HG02870 (cell line): ENCODE measurements around the gene EPHB2.

Experiments
- ATAC-seq: cut with Tn5 transposase; IDR thresholded peaks from one replicate; pipeline ENCODE4 v1.9.1; 2021; ENCODE audit warnings: mild to moderate bottlenecking, moderate library complexity; ENCODE audit not compliant: unreplicated experiment

The EPHB2 gene

DNA sequence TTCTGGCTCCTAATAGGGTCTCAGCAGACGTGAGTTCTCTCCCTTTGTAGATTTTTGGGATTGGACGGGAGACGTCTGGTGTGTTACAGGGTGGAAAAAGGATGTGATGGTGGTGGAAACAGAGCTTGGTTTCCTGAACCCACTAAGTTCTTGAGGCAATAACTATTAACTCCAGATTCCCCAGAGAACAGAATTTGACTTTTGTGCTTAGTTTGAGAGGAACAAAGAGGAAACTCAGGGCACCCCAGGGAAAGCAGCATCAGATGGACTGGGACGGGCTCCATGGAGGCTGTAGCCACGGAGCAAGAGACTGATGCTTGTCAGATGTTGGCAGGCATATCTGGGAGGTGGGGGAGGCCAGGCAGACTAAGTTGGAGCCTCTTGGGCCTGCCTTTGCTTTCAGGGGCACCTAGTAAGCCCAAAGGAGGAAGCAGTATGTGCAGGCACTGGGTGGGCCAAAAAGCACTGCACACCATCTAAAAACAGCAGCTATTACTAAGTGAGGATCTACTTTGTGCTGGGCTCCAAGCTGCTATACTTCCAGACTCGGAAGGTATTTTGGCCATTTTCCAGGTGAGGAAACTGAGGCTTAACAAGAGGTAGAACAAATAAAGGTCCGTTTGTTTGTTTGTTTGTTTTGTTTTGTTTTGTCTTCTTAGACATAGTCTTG is 66.9 kb downstream of the EPHB2 start:
- ATAC-seq = no peak

DNA sequence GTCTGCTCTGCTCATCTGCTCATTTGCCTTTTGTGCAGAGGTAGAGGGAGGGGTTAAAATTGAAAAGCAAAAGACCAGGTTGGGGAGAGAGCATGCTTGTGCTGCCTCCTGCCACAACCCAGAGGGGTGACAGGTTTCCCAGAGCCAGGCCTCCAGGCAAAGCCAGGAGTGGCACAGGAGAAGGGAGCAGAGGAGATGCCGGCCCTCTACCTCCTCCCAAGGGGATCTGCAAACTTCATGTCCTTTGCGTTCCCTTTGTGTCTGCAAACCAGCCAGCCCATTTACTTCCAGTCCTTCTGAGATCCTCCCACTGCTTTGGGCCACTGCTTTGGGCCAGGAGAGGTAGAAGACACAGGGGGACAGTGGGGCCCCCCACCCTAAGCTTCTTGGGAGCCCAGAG is 67.8 kb downstream of the EPHB2 start:
- ATAC-seq = no peak

DNA sequence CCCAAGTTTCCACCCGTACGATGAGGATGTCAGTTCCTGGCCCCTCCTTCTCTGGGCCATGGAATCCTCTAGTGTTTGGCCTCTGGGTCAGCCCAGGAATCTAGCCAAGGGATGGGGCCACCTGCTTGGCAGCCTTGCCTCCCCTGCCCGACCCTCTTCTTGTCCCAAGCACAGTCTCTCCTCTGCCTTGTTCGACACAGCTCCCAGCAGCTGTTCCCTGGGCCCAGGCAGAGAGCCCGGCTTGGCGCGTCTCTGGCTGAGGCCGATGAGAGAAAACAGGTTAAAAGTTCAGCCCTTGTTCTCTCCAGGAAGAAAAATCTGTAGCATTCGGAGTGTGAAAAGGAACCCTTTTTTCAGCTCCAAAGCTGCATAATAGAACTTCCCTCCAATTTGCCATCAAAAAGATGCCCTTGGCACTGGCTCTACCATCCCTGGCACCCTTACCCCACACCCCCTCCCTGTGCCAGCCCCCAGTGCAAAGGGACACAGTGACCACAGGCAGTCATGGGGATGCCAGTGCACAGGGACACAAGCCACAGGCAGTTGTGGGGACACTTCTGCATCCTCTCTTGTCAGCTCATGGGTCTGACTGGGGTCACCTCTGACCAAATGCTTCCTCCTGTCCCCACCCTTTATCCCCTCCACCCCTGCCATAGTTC is 68.4 kb downstream of the EPHB2 start:
- ATAC-seq = no peak

DNA sequence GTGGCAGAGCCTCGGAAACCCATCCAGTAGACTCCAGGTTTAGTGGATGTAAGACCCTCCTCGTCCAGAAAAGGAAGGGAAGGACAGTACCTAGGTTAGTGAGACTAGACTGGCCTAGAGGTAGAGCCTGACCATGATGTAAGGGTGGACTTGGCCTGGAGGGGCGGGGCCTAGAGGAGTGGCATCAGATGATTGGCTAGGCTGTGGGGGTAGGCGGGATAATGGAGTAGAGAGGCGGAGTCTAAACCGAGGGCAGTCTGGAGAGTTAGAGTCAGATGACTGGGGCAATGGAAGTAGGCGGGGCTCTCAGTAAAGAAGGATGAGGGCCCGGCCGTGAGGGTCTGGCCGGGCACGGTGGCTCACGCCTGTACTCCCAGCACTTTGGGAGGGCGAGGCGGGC is 70.1 kb downstream of the EPHB2 start:
- ATAC-seq = no peak

DNA sequence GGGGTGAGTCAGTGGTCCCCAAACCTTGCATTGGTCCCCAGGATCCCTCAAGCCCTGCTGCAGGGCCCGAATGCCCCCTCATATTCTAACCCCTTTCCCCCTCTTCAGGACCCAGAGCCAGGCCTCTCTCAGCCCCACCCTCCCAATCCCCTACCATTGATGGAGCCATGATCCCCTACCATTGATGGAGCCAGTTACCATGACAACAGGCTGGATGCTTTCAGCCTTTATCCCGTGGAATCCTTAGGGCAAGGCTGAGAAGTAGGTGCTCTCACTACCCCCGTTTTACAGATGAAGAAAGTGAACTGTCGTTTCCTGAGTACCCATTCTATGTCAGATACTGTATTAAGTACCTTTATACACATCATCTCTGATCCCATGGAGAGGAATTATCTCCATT is 70.8 kb downstream of the EPHB2 start:
- no peak for ATAC-seq

DNA sequence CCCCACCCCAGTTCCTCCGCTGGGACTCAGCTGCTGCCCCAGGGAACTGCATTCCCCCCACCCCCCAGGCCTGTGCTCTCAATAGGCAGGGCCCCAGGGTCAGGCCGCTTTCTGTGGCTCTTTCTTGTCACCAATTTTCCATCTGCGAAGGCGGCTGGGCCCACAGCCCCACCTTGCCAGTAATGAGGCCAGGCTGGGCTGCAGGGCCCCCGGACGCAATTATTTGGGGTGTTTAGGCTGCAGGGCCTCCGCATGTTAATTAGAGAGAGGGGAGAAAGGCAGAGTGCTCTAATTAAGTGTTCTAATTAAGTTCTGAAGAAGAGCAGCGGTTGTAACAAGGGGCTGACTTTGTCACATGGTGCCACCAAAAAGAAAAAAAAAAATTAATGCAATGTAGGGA is 71.8 kb downstream of the EPHB2 start:
- ATAC-seq = no peak

DNA sequence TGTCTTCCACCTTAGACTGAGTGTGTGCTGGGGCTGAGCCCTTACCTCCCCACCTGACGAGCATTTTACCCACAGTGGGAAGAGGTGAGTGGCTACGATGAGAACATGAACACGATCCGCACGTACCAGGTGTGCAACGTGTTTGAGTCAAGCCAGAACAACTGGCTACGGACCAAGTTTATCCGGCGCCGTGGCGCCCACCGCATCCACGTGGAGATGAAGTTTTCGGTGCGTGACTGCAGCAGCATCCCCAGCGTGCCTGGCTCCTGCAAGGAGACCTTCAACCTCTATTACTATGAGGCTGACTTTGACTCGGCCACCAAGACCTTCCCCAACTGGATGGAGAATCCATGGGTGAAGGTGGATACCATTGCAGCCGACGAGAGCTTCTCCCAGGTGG is 73.7 kb downstream of the EPHB2 start:
- no peak for ATAC-seq

DNA sequence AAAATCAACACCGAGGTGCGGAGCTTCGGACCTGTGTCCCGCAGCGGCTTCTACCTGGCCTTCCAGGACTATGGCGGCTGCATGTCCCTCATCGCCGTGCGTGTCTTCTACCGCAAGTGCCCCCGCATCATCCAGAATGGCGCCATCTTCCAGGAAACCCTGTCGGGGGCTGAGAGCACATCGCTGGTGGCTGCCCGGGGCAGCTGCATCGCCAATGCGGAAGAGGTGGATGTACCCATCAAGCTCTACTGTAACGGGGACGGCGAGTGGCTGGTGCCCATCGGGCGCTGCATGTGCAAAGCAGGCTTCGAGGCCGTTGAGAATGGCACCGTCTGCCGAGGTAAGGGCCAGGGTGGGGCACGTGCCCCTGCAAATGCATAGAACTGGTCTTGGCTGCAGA is 74.1 kb downstream of the EPHB2 start:
- ATAC-seq = no peak

DNA sequence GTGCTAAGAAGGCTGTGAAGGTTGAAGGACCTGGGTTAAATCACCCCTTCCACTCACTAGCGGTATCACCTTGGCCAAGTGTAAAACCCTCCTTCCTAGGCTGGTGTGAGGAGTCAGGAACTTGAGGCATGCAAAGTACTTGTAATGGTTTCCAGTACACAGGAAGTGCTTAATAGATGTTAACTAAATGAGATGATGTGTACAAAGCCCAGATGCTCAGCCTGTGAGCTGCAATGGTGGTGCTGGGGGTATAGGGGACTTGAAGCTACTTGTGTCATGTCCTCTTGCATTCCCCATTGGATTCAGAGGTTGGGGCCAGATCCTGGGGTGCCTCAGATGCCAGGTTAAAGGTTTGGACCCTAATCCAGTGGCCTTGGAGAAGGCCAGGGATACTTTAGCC is 75.5 kb downstream of the EPHB2 start:
- ATAC-seq = no peak

DNA sequence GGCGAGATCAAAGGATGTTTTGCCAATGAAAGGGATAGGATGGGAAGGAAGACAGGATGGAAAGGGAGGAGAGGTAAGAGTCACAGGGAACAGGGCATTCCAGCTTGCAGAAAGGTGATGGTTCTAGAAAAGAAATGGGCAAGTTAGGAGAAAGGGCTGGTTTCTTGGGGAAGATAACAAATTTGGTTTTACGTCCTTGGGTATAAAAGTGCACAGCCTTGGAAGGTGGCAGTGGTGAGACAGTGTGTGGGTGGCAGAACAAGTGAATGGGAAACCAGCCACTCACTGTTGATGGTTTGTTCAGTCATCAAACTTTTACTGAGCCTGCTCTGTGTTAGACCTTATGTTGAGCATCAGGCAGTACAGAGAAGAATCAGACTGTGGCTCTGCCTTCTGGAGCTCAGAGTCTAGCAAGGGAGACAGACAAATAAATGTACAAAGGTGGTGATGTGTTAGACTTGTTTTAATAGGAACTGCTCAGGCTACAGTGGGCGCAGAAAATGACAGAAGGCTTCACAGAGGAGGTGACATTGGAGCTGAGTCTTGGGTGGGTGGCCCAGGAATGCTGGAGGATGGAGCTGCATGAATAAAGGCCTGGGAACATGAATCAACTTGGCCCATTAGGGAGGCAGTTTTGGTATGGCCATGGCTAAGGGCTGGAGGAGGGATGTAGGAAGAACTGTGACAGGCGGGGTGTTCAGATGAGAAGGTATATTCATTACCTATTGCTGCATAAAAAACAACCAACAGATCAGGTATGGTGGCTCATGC is 76.3 kb downstream of the EPHB2 start:
- no peak for ATAC-seq

DNA sequence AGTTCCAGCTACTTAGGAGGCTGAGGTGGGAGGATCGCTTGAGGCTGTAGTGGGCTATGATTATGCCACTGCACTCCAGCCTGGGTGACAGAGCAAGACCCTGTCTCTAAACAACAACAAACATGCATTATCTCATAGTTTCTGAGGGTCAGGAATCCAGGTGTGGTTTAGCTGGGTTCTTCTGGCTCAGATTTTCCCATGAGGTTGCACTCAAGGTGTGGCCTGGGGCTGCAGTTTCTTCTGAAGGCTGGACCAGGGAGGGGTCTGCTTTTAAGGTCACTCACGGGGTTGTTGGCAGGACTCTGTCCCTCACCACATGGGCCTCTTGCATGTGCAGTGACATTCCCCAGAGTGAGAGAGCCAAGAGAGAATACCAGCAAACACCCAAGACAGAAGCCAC is 77.0 kb downstream of the EPHB2 start:
- no peak for ATAC-seq

DNA sequence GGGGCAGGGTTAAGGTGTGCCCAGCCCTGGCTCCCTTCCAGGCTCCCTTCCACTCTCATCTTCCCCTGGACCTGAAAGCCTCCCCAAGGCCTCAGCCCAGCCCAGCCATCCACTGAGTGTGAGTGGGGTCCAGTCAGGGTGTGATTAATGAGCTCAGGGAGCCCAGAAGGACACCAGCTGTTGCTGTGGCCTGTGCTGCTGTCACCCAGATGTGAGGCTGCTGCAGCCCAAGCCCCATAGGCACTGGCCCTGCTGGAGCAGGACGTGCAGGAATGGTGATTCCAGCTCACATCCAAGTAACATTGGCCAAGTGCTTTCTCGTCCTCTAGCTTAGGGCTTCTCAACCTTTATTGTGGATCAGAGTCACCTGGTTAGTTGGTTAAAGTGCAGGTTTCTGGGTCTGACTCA is 77.6 kb downstream of the EPHB2 start:
- no peak for ATAC-seq

DNA sequence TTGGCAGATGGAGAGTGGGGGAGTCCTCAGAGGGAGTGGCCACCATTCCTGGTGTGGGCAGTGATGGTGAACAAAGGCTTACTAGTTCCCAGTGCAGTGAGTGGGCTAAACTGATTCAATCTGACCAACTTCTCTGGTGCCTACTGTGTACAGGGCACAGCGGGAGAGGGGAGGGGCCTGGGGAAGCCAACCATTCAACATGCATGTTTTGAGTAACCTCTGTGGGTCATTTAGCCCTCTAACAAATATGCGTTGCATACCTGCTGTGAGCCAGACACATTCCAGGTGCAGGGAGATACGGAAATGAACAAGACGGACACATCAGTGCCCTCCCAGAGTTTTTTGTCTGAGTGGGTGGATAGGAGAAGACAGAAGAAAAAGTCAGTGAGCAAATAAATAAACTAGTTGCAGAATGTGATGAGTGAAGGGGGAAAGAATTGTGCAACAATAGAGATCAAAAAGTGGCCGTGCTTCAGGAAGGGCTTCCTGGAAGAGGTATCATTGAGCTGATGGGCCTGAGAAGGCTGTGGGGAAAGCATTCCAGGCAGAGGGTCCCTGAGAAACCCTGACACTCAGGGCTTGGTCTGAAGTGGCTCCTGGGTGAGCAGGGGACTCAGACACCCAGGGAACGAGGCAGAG is 78.8 kb downstream of the EPHB2 start:
- ATAC-seq = no peak

DNA sequence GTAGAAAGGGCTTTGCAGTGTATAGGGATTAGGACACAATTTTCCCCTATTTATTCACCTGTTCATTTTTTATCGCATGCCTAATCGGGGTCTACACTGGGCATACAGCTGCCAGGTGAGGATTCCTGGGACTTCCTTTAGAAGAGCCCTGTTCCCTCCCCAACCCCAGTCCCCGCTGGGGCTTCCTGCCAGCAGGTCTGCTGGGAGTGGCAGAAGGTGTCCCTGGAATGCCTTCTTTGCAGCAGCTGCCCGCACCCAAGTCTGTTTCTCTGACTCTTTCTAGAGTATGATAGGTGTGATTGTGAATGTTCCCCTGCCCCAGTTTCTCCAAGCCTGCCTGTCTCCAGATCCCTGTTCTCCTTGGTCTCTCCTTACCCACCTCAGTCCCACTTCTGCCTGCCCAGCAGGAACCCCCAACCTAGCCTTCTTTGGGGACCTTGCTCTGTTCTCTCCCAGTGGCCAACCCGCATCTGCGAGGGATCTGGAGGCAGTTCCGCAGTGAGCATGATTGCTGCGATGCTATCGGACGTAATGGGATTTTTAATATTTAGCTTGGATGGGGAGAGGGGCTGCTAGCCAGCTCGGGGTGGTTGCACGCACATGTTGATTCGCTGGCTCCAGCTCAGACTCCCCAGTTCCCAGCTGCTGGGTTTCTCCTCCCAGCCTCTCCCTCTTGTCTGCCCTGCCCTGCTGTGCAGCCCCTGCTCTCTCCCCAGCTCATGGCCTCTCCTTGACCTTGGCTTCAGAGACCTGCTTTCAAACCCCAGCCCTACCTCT is 79.8 kb downstream of the EPHB2 start:
- ATAC-seq = no peak

DNA sequence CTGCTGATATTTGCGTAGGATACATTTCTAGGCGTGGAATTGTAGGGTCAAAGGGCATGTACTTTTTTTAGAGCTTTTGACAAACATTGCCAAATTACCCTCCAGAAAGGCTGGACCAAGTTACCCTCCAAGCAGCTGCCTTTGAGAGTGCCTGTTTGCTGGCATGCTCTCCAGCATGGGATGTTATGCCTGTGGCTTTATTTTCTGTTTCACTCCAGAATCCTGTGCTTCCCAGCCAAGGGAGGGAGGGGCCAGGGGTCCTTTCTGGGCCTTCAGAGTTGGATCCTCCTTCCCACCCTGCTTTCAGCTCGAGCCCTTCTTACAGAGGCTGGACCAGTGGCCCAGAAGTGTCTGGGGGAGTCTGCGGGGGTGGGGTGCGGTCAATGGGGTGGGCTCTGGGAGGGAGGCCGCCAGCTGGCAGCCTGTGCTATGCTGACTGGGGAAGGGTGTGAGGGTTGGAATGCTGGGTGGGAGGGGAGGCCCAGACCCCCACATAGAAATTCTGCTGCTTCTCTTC is 81.2 kb downstream of the EPHB2 start:
- no peak for ATAC-seq

DNA sequence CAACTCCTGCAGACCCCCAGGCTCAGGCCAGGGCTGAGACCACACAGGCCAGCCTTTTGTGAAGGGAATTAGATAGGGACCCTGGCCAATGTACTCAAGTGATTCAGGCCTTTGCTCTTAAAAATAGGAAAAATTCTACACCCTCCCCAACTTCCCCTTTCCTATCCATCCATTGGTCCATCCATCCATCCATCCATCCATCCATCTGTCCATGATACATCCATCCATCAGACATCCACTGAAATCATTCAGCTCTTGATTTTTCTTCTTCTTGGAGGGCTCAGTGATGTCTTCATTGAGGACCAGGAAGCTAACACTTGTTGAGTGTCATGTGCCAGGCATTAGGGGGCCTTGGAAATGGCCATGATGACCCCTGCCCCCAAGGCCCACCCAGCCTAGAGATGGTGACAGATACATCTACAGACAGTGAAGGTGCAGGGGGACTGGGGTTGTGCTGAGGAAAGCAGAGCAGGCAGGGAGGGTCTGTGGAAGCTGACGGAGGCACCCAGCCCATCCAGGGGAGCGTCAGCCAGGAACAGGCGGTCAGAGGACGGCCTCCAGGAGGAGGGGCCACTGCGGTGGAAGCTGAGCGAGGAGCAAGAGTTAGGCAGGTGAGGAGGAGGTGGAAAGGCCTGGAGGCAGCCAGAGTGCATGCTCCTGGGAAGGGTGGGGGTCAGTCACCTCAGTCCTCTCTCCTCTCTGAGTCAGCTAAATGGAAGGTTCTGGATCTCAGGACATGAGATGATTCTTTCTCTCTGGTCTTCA is 81.9 kb downstream of the EPHB2 start:
- no peak for ATAC-seq

DNA sequence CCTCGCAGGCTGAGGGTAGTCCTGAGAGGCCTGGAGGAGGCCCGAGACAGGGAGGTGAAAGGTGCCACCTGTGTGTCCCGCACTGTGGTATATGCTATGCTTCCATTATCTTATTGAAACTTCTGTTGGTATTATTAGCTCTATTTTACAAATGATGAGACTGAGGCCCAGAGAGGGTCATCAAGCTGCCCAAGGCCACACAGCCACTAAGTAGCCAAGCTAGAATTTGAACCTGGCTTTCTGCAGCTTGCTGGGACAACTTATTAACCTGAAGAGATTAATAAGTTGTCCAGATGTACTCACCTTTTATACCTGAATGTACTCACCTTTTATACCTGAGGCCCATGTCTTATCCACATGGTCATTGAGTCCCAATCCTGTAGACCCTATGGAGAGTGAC is 83.0 kb downstream of the EPHB2 start:
- ATAC-seq = no peak

DNA sequence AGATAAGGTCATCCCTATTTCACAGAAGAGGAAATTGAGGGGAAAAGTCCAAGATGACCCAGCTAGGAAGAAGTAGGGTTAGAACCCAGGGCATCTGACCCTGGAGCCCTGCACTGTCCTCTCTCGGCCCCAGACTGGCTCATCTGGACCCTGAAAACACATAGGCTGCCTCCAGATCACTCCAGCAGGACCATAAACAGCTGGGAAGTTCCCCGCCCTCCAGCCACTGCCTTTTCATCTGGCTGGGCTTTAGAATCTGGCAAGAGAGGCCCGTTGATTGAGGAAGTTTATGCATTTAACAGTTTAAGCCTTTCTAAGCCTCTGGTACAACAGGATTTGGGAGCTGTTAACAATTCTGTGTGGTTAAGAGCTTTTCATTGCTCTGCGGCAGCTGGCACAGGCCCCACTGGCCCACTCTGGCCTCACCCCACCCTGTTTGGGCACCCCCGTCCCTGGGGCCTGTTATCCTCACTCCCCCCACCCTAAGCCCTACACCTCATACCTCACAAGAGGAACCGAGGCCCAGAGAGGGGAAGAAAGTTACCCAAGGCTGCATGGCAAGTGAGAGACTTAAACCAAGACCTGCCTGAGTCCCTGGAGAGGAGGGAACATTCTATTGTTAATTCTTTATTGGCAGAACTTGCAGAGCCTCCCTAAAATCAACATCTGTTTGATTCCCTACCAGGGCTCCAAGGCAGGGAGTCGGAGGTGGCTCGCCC is 84.2 kb downstream of the EPHB2 start:
- no peak for ATAC-seq

DNA sequence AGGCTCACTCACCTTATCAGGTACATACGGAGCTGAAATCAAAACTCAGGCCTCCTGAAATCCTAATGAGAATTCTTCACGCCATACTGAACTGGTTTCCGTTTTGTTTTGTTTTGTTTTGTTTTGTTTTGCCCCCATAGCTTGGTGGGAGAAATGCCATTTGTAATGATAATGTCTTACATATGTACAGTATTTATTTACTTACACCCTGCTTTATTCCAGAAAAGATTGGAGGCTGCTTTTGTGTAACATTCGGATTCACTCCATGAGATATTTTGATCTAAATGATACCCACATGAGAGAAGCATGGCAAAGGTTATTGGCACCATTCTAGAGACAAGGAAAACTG is 84.7 kb downstream of the EPHB2 start:
- no peak for ATAC-seq
